GM18505 (cell line): ENCODE data around the gene BRI3BP.
A peak's percentile ranks its signal among the peaks of the same experiment; 100 is the strongest.

ENCODE experiments used
- ATAC-seq: cut with Tn5 transposase; IDR thresholded peaks from one replicate; pipeline ENCODE4 v1.9.1; 2021; ENCODE audit not compliant: unreplicated experiment
- POLR2A ChIP-seq: IDR thresholded peaks from 4 replicates; pipeline ENCODE4 v1.6.1; 2011; ENCODE audit warnings: borderline replicate concordance; ENCODE audit not compliant: insufficient read depth, insufficient read length; ENCODE audit errors: extremely low read depth

BRI3BP gene

DNA sequence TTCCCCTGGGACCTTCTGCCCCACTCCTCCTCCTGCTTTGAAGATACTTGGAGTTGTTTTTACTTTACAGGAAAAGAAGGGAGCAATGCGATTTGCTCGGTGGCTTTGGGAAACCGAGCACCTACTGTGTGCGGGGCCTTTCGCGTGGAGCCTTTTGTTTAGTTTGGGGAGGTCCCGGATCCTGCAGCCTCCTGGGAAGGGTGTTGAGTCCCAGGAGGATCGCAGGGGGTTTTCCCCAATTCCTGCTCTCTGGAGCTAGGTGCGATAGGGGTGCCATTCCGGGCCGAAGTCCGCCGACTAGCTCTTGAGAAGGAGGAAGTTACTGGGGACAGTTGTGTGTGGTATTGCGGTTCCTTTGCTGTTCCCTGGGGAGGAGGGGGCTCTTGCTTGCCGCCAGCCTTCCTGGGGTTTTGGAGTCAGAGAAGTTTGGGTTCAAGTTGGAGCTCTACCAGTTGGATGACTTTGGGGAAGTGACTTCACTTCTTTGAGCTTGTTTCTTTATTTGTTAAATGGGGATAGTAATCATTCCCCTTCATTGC is 1.1 kb downstream of the BRI3BP start:
- ATAC-seq: no peak
- no peak for TF ChIP-seq POLR2A

DNA sequence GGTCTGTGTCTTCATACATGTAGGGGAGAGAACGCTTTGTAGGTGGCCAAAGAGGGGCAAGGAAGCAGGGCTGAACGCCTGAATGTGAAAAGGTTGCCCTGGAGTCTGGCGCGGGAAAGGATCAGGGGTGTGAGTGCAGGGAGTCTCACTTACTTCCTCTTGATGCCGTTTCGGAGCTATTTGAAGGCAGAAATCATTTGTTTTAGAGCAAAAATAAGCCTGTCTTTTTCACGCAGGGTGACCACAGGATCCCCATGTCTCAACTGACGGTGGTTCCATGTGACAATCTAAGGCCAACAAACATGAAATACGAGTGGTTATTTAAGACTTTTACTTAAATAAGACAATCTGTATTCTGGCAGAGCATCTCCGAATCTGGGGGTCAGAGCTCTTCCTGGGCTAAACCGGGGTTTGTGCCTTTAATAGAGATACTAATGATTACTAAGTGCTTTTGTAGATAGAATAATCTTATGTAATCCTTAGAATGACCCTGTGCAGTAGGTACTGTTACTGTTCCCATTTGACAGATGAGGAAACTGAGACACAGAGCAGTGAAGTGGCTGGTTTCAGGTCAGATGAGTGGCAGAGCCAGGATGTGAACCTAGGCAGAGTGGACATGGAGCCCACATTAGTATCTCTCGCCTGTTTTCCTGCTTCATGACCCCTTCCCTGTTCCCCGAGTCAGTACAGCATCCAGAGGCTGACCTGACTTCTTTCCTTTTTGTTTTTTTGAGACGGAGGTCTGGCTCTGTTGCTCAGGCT is 1.9 kb downstream of the BRI3BP start:
- TF ChIP-seq POLR2A: peak; percentile 42
- no peak for ATAC-seq

GRCh38 chr12:124998705-124999104 is 5.3 kb downstream of the BRI3BP start:
- no peak for ATAC-seq

DNA sequence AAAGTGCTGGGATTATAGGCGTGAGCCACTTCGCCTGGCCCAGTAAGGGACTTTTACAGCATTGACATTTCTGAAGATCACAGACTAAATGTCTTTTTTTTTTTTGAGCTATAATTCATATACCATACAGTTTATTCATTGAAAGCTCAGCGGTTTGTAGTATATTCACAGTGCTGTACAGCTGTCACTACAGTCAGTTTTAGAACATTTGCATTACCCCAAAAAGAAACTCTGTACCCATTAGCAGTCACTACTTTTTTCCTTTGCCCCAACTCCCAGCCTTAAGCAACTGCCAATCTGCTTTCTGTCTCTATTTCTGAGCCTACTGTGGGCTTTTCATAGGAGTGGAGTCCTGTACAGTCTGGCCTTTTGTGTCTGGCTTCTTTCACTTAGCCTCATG is 8.2 kb downstream of the BRI3BP start:
- ATAC-seq: no peak

More at GRCh38 chr12:124998705-124999104, 5.3 kb downstream of the BRI3BP start:
- no peak for TF ChIP-seq POLR2A

GRCh38 chr12:125003021-125003420 is 9.6 kb downstream of the BRI3BP start:
- no peak for ATAC-seq
- TF ChIP-seq POLR2A: no peak

More for the DNA sequence above, 8.2 kb downstream of the BRI3BP start:
- no peak for TF ChIP-seq POLR2A

DNA sequence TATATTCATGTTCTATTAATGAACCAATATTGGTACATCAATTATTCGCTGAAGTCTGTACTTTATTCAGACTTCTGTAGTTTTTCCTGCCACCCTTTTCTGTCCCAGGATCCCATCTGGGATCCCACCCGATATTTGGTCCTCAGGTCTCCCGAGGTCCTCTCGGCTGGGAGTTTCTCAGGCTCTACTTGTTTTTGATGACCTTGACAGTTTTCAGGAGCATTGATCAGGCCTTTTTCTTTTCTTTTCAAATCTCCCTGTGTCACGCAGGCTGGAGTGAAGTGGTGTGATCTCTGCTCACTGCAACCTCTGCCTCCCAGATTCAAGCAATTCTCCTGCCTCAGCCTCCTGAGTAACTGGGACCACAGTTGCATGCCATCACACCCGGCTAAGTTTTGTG is 11.2 kb downstream of the BRI3BP start:
- no peak for ATAC-seq
- TF ChIP-seq POLR2A: no peak

DNA sequence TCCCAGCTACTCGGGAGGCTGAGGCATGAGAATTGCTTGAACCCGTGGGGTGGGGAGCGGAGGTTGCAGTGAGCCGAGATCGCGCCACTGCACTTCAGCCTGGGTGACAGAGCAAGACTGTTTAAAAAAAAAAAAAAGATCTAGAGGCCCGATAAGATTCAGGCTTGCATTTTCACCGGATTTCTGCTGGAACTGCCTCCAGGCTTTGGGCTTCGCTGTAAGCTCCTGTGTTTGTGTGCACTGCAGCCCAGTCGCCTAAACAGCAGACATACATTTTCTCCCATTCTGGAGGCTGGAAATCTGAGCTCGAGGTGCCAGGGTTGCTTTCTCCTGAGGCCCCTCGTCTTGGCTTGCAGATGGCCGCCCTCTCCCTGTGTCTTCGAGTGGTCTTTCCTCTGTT is 12.2 kb downstream of the BRI3BP start:
- no peak for TF ChIP-seq POLR2A
- ATAC-seq: no peak

GRCh38 chr12:125006365-125006764 is 12.9 kb downstream of the BRI3BP start:
- ATAC-seq: no peak
- TF ChIP-seq POLR2A: no peak

GRCh38 chr12:125013816-125014442 is 20.5 kb downstream of the BRI3BP start:
- TF ChIP-seq POLR2A: no peak
- ATAC-seq: no peak

GRCh38 chr12:125014526-125014925 is 21.1 kb downstream of the BRI3BP start:
- no peak for TF ChIP-seq POLR2A
- ATAC-seq: no peak

GRCh38 chr12:125015680-125016310 is 22.4 kb downstream of the BRI3BP start:
- no peak for ATAC-seq
- TF ChIP-seq POLR2A: no peak

DNA sequence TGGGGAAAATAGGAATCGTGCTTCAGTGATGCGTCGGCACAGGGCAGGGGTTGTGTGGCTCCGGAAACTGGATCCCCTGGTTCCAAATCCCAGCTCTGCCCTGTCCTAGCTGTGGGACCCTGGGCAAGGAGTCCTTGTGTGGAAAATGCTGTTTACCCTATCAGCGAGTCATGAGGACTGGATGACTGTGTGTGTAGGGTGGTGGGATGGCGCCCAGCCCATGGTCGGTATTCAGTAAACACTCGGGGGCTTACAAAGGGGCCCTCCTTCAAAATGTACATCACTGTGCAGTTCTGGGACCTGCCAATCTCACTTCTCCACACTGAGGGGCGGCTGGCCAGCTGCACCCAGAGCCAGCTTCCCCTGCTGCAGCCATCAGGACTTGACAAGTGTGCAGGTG is 24.4 kb downstream of the BRI3BP start:
- no peak for TF ChIP-seq POLR2A
- ATAC-seq: no peak

DNA sequence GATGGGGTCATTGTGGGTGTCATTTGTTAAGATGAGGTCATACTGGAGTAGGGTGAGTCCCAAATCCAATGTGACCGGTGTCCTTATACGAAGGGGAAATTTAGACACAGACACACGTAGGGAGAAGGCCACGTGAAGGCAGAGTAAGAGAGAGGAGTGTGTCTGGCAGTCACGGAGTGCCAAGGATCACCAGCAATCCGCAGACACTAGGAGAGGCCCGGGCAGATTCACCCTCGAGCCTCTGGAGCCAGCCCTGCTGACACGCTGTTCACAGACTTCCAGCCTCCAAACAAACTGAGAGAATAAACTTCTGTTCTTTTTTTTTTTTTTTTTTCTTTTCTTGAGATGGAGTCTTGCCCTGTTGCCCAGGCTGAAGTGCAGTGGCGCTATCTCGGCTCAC is 24.9 kb downstream of the BRI3BP start:
- ATAC-seq: no peak

DNA sequence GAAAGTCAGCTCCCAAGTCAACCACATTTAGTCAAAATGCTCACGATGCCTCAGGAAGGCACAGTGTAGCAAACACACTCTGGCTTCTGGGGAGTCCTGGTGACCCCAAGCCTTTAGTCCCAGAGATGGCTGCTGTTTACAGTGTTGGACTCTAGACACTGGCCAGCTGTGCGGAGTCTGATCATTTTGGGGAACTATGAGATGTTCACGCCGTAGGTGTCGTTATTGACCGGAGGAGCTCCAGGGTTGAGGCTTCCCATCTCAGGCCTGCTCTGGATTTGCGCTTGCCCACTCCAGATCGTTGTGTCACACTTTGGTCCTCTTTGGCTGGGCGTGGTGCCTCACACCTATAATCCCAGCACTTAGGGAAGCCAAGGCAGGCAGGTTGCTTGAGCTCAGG is 27.7 kb downstream of the BRI3BP start:
- TF ChIP-seq POLR2A: no peak

More for the DNA sequence above, 24.9 kb downstream of the BRI3BP start:
- TF ChIP-seq POLR2A: no peak

GRCh38 chr12:125021771-125022170 is 28.3 kb downstream of the BRI3BP start:
- ATAC-seq: no peak

More for the DNA sequence above, 27.7 kb downstream of the BRI3BP start:
- ATAC-seq: no peak

More at GRCh38 chr12:125021771-125022170, 28.3 kb downstream of the BRI3BP start:
- no peak for TF ChIP-seq POLR2A
